Liver (tissue), 3 donors: ENCODE measurements around the gene HNRNPA1.

Experiments
- ATF3 ChIP-seq: IDR thresholded peaks from 2 replicates; pipeline ENCODE4 v1.6.1; 2016; ENCODE audit warnings: antibody characterized with exemption
- CTCF ChIP-seq: fragments of 150-350 bp; IDR thresholded peaks from 2 replicates; pipeline ENCODE4 v1.5.1; 2017; ENCODE audit warnings: improper control_type of control experiment, low read depth, low read length; ENCODE audit not compliant: missing input control
- EGR1 ChIP-seq, 2 donors: IDR thresholded peaks; 2 replicates each; pipeline ENCODE4 v1.6.1; 2016 to 2018; ENCODE audit warnings: antibody characterized with exemption in 2 of 2, low read depth in 2 of 2
- GABPA ChIP-seq, 2 donors: IDR thresholded peaks in 1 of 2; conservative IDR thresholded peaks in 1 of 2; 2 replicates each; pipeline ENCODE4 v1.6.1; 2016; ENCODE audit warnings: antibody characterized with exemption in 2 of 2, mild to moderate bottlenecking in 1 of 2, moderate library complexity in 1 of 2
- HNF4G ChIP-seq: IDR thresholded peaks from 2 replicates; pipeline ENCODE4 v1.6.1; 2016; ENCODE audit warnings: antibody characterized with exemption
- MAX ChIP-seq: IDR thresholded peaks from 2 replicates; pipeline ENCODE4 v1.6.1; 2016; ENCODE audit warnings: antibody characterized with exemption
- REST ChIP-seq: IDR thresholded peaks from 2 replicates; pipeline ENCODE4 v1.6.1; 2016; ENCODE audit warnings: antibody characterized with exemption, mild to moderate bottlenecking
- SP1 ChIP-seq: IDR thresholded peaks from 2 replicates; pipeline ENCODE4 v1.6.1; 2018; ENCODE audit warnings: antibody characterized with exemption, mild to moderate bottlenecking
- TAF1 ChIP-seq: conservative IDR thresholded peaks from 2 replicates; pipeline ENCODE4 v1.6.1; 2016; ENCODE audit warnings: antibody characterized with exemption, mild to moderate bottlenecking
- YY1 ChIP-seq: IDR thresholded peaks from 2 replicates; pipeline ENCODE4 v1.6.1; 2016; ENCODE audit warnings: antibody characterized with exemption, mild to moderate bottlenecking
- ZBTB33 ChIP-seq: IDR thresholded peaks from 2 replicates; pipeline ENCODE4 v1.6.1; 2016; ENCODE audit warnings: antibody characterized with exemption
- donor health status: healthy.
- donor health status: healthy.

GRCh38 chr12:54328595-54329337 is 48.2 kb downstream of the HNRNPA1 start:
- TF ChIP-seq TAF1 = no peak
- TF ChIP-seq CTCF = no peak
- no peak for TF ChIP-seq MAX
- TF ChIP-seq ATF3 = no peak
- TF ChIP-seq REST = no peak
- no peak for TF ChIP-seq YY1
- TF ChIP-seq HNF4G = no peak
- TF ChIP-seq GABPA (IDR thresholded peaks at IDR 0.05 in 1 of 2, conservative IDR thresholded peaks at IDR 0.05 in 1 of 2) = no peak
- no peak for TF ChIP-seq ZBTB33
- no peak for TF ChIP-seq SP1
- TF ChIP-seq EGR1 (IDR thresholded peaks at IDR 0.05; ENCODE audit: low read depth in 2 of 2) = no peak
